Ishikawa (cell line): ENCODE measurements around the gene ERBB4.

ENCODE experiments used
- CEBPB ChIP-seq: IDR thresholded peaks from 2 replicates; pipeline ENCODE4 v1.6.1; 2012
- CREB1 ChIP-seq: IDR thresholded peaks from 2 replicates; pipeline ENCODE4 v1.6.1; 2012; ENCODE audit warnings: low read depth
- EGR1 ChIP-seq: IDR thresholded peaks from 2 replicates; pipeline ENCODE4 v1.6.1; 2012
- EP300 ChIP-seq: IDR thresholded peaks from 2 replicates; pipeline ENCODE4 v1.6.1; 2012; ENCODE audit warnings: borderline replicate concordance
- FOXM1 ChIP-seq: IDR thresholded peaks from 2 replicates; pipeline ENCODE4 v1.6.1; 2012; ENCODE audit warnings: low read depth, borderline replicate concordance
- MAX ChIP-seq: IDR thresholded peaks from 2 replicates; pipeline ENCODE4 v1.6.1; 2012
- NFIC ChIP-seq: IDR thresholded peaks from 2 replicates; pipeline ENCODE4 v1.6.1; 2012
- RAD21 ChIP-seq: IDR thresholded peaks from 2 replicates; pipeline ENCODE4 v1.6.1; 2012; ENCODE audit warnings: low read depth
- REST ChIP-seq: IDR thresholded peaks from 2 replicates; pipeline ENCODE4 v1.6.1; 2012; ENCODE audit warnings: low read depth, mild to moderate bottlenecking
- TAF1 ChIP-seq: IDR thresholded peaks from 2 replicates; pipeline ENCODE4 v1.6.1; 2012; ENCODE audit warnings: low read depth, mild to moderate bottlenecking
- TCF12 ChIP-seq: IDR thresholded peaks from 2 replicates; pipeline ENCODE4 v1.6.1; 2012; ENCODE audit warnings: low read depth
- TEAD4 ChIP-seq: IDR thresholded peaks from 2 replicates; pipeline ENCODE4 v1.6.1; 2012
- USF1 ChIP-seq: IDR thresholded peaks from 2 replicates; pipeline ENCODE4 v1.6.1; 2012
- YY1 ChIP-seq: IDR thresholded peaks from 2 replicates; pipeline ENCODE4 v1.6.1; 2012; ENCODE audit warnings: low read depth
- ZBTB7A ChIP-seq: IDR thresholded peaks from 2 replicates; pipeline ENCODE4 v1.6.1; 2012; ENCODE audit warnings: low read depth

Gene ERBB4

GRCh38 chr2:212408524-212408923 lies 130.1 kb downstream of the ERBB4 start:
- TF ChIP-seq MAX (no peak), RAD21 (no peak), TCF12 (no peak), CEBPB (no peak), CREB1 (no peak), REST (no peak), TEAD4 (no peak), FOXM1 (no peak)

GRCh38 chr2:212406716-212407115 lies 131.9 kb downstream of the ERBB4 start:
- TF ChIP-seq NFIC: no peak
- TF ChIP-seq TAF1: no peak
- no peak for TF ChIP-seq CREB1
- no peak for TF ChIP-seq ZBTB7A
- TF ChIP-seq USF1: no peak
- TF ChIP-seq EP300: no peak
- no peak for TF ChIP-seq MAX
- no peak for TF ChIP-seq REST
- TF ChIP-seq FOXM1: no peak
- TF ChIP-seq TEAD4: no peak
- no peak for TF ChIP-seq TCF12

- TF ChIP-seq REST: no peak
- 0 out of 2 replicates have a peak, but pooled peaks have one; percentile 15 for TF ChIP-seq RAD21
Observed at GRCh38 chr2:212402316-212402715, 136.3 kb downstream of the ERBB4 start.

- no peak for TF ChIP-seq RAD21
- TF ChIP-seq YY1: no peak
- no peak for TF ChIP-seq MAX
- no peak for TF ChIP-seq TEAD4
- TF ChIP-seq FOXM1: no peak
Observed at GRCh38 chr2:212398316-212398715, 140.3 kb downstream of the ERBB4 start.

GRCh38 chr2:212392544-212392943 lies 146.1 kb downstream of the ERBB4 start:
- TF ChIP-seq RAD21 (no peak), EGR1 (no peak), YY1 (no peak), MAX (no peak), EP300 (no peak), REST (no peak), NFIC (no peak), CEBPB (no peak), USF1 (no peak), FOXM1 (no peak), TCF12 (no peak), CREB1 (no peak), TAF1 (no peak), TEAD4 (no peak), ZBTB7A (no peak)
